HG02763 (cell line): ENCODE measurements around the gene TTC7B.
"Not testable (repeated sequence)": the region's sequence is repeated elsewhere in the genome, so short reads cannot be mapped to it uniquely, and the experiment has no call there.

ENCODE experiments used
- ATAC-seq: cut with Tn5 transposase; IDR thresholded peaks from one replicate; pipeline ENCODE4 v1.9.1; 2021; ENCODE audit warnings: mild to moderate bottlenecking, moderate library complexity; ENCODE audit not compliant: unreplicated experiment

Gene TTC7B

GRCh38 chr14:90536511-90537191 lies 279.6 kb downstream of the TTC7B start:
- no peak for ATAC-seq

- no peak for ATAC-seq
Observed at GRCh38 chr14:90536092-90536491, 280.1 kb downstream of the TTC7B start.

GRCh38 chr14:90535556-90536090 lies 280.6 kb downstream of the TTC7B start:
- ATAC-seq: no peak

- no peak for ATAC-seq
Observed at GRCh38 chr14:90534838-90535555, 281.2 kb downstream of the TTC7B start.

GRCh38 chr14:90534091-90534837 lies 282.0 kb downstream of the TTC7B start:
- ATAC-seq: no peak

GRCh38 chr14:90533591-90534021 lies 282.6 kb downstream of the TTC7B start:
- no peak for ATAC-seq

GRCh38 chr14:90532826-90533525 lies 283.3 kb downstream of the TTC7B start:
- no peak for ATAC-seq

- no peak for ATAC-seq
Observed at GRCh38 chr14:90531497-90531896, 284.7 kb downstream of the TTC7B start.

GRCh38 chr14:90530523-90530922 lies 285.7 kb downstream of the TTC7B start:
- no peak for ATAC-seq

- no peak for ATAC-seq
Observed at GRCh38 chr14:90527978-90528377, 288.3 kb downstream of the TTC7B start.

- ATAC-seq: not testable (repeated sequence)
Observed at GRCh38 chr14:90526536-90526935, 289.7 kb downstream of the TTC7B start.

GRCh38 chr14:90525353-90526028 lies 290.7 kb downstream of the TTC7B start:
- not testable (repeated sequence) for ATAC-seq

GRCh38 chr14:90523961-90524875 lies 292.0 kb downstream of the TTC7B start:
- no peak for ATAC-seq

GRCh38 chr14:90523544-90523943 lies 292.7 kb downstream of the TTC7B start:
- ATAC-seq: no peak

GRCh38 chr14:90522571-90523191 lies 293.5 kb downstream of the TTC7B start:
- no peak for ATAC-seq

- no peak for ATAC-seq
Observed at GRCh38 chr14:90521930-90522483, 294.2 kb downstream of the TTC7B start.

- no peak for ATAC-seq
Observed at GRCh38 chr14:90521084-90521929, 294.9 kb downstream of the TTC7B start.

GRCh38 chr14:90520326-90520725 lies 295.9 kb downstream of the TTC7B start:
- no peak for ATAC-seq
